Omental fat pad (tissue), 4 donors: ENCODE results near the gene XRCC6. TPM values are rescaled to one million over a fixed set of nuclear protein-coding genes. Genes with fewer than 3 reads are reported as not detected.
A peak's percentile ranks its signal among the peaks of the same experiment; 100 is the strongest.
"Not testable (repeated sequence)": the region's sequence is repeated elsewhere in the genome, so short reads cannot be mapped to it uniquely, and the experiment has no call there.

Experiments used
- ATAC-seq: fragments of 150-250 bp; one replicate; pipeline ENCODE4 v1.9.1; 2016; ENCODE audit warnings: mild to moderate bottlenecking, moderate library complexity; ENCODE audit not compliant: low FRiP score
- DNase-seq: peaks from one replicate; pipeline ENCODE4 v3.0.0-alpha.2; 2019; ENCODE audit warnings: low spot score
- total RNA-seq, 4 donors: library from RNA; depleted of rRNA; stranded (reverse); fragments of >200 nt; gene quantifications; one replicate each; pipeline ENCODE4 v1.1.0, GENCODE V29; 2016
- TF ChIP-seq, protein P1 (sequence below), 3 donors: fragments of 450-650 bp; IDR thresholded peaks; one replicate each; pipeline ENCODE4 v1.5.1; 2016 to 2017; ENCODE audit warnings: antibody characterized with exemption in 3 of 3, mild to moderate bottlenecking in 3 of 3, moderate library complexity in 2 of 3

The XRCC6 gene
- total RNA-seq, 4 donors from 2014 or later: 168 to 191 (median 181) TPM

DNA sequence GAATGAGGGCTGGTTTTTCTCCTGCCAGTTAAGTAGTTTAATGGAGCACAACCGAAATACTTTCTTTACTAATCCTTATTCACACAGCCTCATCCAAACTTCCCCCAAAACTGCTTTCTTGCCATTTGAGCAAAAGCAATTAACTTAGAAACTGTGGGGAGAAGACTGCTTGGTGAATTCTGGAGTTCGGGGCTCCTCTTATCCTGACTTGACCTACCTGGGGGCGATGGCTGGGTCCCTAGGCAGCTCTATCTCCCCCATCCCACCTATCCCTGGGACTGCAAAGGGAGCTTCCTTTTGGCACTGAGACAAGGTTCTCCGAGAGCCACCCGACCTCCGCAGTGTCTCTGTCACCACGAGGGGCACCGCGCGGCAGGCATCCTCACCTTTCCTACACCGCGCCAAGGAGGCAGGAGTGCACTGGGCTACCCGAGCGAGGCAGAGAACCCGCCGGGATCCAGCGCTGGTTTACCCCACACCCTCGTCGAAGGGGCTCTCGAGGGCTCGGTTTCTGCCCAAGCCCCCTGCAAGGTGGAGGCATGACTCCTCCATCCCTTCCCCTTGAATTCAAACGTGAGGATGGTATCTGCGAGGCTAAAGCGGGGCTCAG, 1.0 kb upstream of the XRCC6 start:
- TF ChIP-seq, protein P1, sequence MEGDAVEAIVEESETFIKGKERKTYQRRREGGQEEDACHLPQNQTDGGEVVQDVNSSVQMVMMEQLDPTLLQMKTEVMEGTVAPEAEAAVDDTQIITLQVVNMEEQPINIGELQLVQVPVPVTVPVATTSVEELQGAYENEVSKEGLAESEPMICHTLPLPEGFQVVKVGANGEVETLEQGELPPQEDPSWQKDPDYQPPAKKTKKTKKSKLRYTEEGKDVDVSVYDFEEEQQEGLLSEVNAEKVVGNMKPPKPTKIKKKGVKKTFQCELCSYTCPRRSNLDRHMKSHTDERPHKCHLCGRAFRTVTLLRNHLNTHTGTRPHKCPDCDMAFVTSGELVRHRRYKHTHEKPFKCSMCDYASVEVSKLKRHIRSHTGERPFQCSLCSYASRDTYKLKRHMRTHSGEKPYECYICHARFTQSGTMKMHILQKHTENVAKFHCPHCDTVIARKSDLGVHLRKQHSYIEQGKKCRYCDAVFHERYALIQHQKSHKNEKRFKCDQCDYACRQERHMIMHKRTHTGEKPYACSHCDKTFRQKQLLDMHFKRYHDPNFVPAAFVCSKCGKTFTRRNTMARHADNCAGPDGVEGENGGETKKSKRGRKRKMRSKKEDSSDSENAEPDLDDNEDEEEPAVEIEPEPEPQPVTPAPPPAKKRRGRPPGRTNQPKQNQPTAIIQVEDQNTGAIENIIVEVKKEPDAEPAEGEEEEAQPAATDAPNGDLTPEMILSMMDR (IDR thresholded peaks at IDR 0.05): no peak
- ATAC-seq: peak; percentile 1
- no peak for DNase-seq

GRCh38 chr22:41620589-41621098, 451 bp upstream of the XRCC6 start, which contains the start of gene DESI1:
TSS of gene DESI1 (minus strand) at chr22:41621043. CDS start at chr22:41620839, 204 bp downstream.
- TF ChIP-seq, protein P1 (IDR thresholded peaks at IDR 0.05): no peak
- ATAC-seq (peak; percentile 3), DNase-seq (peak; percentile 25)

DNA sequence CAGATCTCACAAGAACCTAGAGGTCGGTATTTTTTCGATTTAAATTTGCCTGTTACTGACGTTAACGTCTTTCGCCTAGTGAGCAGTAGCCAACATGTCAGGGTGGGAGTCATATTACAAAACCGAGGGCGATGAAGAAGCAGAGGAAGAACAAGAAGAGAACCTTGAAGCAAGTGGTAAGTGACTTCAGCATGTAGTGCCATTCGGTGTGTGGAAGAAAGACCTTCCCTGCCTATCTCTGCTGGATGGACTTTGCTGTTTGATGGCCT, 750 bp downstream of the XRCC6 start:
- TF ChIP-seq, protein P1 (IDR thresholded peaks at IDR 0.05): no peak
- no peak for DNase-seq
- no peak for ATAC-seq

DNA sequence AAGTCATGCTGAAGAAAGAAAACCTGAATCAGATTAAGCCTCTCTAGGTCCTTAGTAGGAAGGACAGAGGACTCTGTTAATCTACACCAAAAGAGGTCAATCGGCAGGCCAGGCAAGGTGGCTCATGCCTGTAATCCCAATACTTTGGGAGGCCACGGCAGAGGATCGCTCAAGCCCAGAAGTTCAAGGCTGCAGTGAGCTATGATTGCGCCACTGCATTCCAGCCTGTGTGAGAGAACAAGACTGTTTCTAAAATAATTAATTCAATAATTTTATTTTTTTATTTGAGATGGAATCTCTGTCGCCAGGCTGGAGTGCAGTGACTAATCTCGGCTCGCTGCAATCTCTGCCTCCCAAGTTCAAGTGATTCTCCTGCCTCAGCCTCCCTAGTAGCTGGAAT, 4.5 kb downstream of the XRCC6 start:
- ATAC-seq (no peak), DNase-seq (no peak)
- TF ChIP-seq, protein P1 (IDR thresholded peaks at IDR 0.05): no peak

- DNase-seq: not testable (repeated sequence)
These were observed 10.0 kb downstream of the XRCC6 start for GRCh38 chr22:41631115-41631514.

DNA sequence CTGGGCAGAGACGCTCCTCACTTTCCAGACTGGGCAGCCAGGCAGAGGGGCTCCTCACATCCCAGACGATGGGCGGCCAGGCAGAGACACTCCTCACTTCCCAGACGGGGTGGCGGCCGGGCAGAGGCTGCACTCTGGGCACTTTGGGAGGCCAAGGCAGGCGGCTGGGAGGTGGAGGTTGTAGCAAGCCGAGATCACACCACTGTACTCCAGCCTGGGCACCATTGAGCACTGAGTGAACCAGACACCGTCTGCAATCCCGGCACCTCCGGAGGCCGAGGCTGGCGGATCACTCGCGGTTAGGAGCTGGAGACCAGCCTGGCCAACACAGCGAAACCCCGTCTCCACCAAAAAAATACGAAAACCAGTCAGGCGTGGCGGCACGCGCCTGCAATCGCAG, 10.5 kb downstream of the XRCC6 start:
- not testable (repeated sequence) for DNase-seq, ATAC-seq

More at GRCh38 chr22:41631115-41631514, 10.0 kb downstream of the XRCC6 start:
- not testable (repeated sequence) for ATAC-seq

DNA sequence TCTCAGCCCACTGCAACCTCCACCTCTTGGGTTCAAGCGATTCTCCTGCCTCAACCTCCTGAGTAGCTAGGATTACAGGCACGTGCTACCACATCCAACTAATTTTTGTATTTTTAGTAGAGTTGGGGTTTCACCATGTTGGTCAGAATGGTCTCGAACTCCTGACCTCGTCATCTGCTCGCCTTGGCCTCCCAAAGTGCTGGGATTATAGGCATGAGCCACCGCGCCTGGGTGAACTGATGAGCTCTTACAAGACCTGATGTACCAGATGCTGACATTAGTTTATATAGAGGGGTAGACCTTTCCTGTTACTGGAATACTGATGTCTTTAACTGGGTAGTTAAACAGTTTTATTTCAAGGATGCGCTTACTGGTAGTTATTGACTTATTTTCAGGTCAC, 13.5 kb downstream of the XRCC6 start:
- ATAC-seq, DNase-seq: not testable (repeated sequence)

DNA sequence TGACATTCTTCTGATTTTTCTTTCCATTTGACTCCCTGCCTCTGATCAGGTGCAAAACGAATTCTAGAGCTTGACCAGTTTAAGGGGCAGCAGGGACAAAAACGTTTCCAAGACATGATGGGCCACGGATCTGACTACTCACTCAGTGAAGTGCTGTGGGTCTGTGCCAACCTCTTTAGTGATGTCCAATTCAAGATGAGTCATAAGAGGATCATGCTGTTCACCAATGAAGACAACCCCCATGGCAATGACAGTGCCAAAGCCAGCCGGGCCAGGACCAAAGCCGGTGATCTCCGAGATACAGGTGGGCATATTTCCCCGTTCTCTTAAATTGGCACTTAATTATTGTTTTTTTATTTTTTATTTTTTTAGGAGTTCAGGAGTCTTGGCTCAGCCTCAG, 15.4 kb downstream of the XRCC6 start:
- TF ChIP-seq, protein P1 (IDR thresholded peaks at IDR 0.05): no peak
- DNase-seq: no peak
- ATAC-seq: peak; percentile 80

DNA sequence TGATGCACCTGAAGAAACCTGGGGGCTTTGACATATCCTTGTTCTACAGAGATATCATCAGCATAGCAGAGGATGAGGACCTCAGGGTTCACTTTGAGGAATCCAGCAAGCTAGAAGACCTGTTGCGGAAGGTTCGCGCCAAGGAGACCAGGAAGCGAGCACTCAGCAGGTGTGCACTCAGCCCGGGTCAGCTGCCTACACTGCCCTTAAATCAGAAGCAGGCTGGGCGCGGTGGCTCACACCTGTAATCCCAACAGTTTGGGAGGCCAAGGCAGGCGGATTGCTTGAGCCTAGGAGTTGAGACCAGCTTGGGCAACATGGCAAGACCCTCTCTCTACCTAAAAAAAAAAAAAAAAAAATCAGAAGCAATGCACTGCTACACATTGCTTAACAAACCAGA, 16.5 kb downstream of the XRCC6 start:
- DNase-seq: not testable (repeated sequence)

More for the DNA sequence above, 16.5 kb downstream of the XRCC6 start:
- ATAC-seq: not testable (repeated sequence)
